Measurements from ENCODE around the gene SMYD3.

GRCh38 chr1:245873883-245874671, 633.0 kb downstream of the SMYD3 start:
- TF ChIP-seq CTCF (IDR thresholded peaks at IDR 0.05; ENCODE audit: poor library complexity) (no peak), EZH2phosphoT487 (IDR thresholded peaks at IDR 0.05; ENCODE audit: low read depth, severe bottlenecking, unreplicated experiment) (no peak)

All from hepatocyte (in vitro differentiated cells).